GM18951 (cell line): ENCODE measurements around the gene ZNHIT6.

Source experiments
- POLR2A ChIP-seq: IDR thresholded peaks from 4 replicates; pipeline ENCODE4 v1.6.1; 2011; ENCODE audit warnings: mild to moderate bottlenecking; ENCODE audit not compliant: insufficient read length, insufficient read depth; ENCODE audit errors: extremely low read depth
- in situ Hi-C: fragments of 300-500 bp; cut with MboI; formaldehyde crosslinking; loops from one replicate; pipeline ENCODE4 v1.12.0; 2022; ENCODE audit warnings: low sequenced_read_pairs, mixed read lengths, inconsistent platforms; ENCODE audit not compliant: unreplicated experiment

The ZNHIT6 gene

GRCh38 chr1:85623061-85623471, 85.2 kb downstream of the ZNHIT6 start:
- TF ChIP-seq POLR2A: no peak
- in situ Hi-C loops: no loop called here

GRCh38 chr1:85621430-85621829, 86.8 kb downstream of the ZNHIT6 start:
- in situ Hi-C loops: no loop called here
- TF ChIP-seq POLR2A: no peak

GRCh38 chr1:85617633-85618100, 90.6 kb downstream of the ZNHIT6 start:
- TF ChIP-seq POLR2A: no peak
- in situ Hi-C loops: no loop called here

DNA sequence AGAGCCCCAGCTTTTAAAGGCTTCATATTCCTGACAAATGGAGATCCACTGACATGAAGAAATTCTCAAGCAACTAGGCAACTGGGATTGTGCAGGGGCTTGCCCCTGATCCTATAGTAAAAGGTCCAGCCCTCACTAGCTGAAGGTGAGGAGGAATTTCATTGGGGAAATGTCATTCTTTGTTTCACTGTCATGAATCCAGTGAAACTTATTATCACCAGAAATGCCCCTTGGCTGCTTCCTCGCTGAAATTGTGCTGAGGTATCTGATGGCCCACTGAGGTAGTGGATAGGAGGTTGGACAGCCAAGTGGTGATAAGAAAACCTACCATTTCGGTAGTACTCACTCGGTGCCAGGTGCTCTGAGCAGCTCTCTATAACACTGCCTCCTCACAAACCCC, 91.5 kb downstream of the ZNHIT6 start:
- in situ Hi-C loops: no loop called here
- TF ChIP-seq POLR2A: no peak

GRCh38 chr1:85616364-85616705, 91.9 kb downstream of the ZNHIT6 start:
- no peak for TF ChIP-seq POLR2A
- in situ Hi-C loops: no loop called here

DNA sequence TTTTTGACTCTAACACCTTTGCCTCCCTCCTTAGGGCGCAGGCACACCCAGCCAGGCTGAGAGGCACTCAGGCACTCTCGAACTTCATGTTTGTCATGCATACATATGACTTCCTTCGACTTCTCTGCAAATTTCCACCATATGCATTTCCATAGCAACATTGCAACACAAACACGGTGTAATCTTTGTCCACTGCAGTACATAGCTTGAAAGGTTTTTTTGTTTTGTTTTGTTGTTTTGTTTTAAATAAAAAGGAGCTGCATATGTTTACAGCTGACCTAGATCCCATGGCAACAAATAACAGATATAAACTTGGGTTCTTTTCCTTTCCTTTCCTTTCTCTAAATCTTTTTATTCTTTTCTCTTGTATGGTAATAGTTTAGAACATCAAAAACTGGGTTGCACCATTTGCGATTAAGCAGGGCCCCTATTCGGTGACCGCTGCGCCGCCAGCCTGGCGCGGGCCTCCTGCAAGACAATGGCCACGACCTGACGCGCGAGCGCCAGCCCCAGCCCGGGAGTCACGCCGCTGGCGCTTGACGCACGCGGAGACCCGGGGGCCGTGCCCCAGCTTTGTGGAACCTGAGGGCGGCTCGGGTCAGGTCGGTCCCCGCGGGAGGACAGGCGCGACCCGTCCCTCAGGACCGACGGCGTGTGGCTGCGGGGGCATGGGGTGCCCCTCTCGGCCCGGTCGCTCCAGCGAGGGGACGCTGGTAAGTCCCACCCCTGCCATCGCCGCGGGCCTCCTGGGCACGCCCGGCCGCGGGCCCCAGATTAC, 92.5 kb downstream of the ZNHIT6 start:
- TF ChIP-seq POLR2A: no peak
- in situ Hi-C loops: no loop called here

GRCh38 chr1:85612704-85613361, 95.4 kb downstream of the ZNHIT6 start:
- in situ Hi-C loops: no loop called here
- no peak for TF ChIP-seq POLR2A

DNA sequence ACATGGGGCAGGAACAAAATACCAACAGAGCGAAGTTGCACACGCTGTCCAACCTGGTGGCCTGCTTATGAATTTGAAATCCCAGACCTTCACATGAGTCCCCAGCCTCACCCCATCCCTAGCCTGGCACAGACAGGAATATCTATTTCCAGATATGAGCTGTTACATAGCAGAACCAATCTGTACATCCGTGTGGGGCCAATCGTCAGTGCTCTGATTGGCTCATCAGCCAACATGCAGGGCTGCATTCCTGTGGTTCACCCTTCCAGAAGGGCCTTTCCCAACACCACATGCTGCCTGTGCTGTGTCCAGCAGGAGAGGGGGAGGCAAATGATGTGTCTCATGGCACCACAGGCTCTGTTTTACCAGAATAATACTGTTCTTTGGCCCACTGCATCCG, 96.4 kb downstream of the ZNHIT6 start:
- no peak for TF ChIP-seq POLR2A
- in situ Hi-C loops: no loop called here

- in situ Hi-C loops: no loop called here
- no peak for TF ChIP-seq POLR2A
Measured at GRCh38 chr1:85611425-85611824, 96.8 kb downstream of the ZNHIT6 start.

GRCh38 chr1:85609976-85610375, 98.3 kb downstream of the ZNHIT6 start:
- no peak for TF ChIP-seq POLR2A
- in situ Hi-C loops: no loop called here

DNA sequence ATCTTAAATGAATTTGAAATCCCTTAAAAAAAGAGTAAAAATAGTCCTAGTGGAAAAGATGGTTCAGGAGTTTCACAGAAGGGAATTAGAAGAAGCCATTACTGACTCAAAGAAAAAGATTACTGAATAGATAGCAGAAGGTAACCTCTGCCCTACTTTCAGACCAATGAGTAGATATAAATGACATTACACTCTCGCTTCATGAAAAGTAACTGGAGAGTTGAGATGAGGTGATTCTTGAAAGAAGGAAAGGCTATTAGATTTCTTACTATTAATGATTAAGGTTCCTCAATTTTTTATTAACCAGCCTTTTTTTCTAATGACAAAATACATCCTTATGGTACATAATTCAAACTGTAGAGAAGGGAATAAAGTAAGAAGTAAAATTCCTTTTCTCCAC, 99.4 kb downstream of the ZNHIT6 start:
- in situ Hi-C loops: no loop called here
- no peak for TF ChIP-seq POLR2A

- no peak for TF ChIP-seq POLR2A
- in situ Hi-C loops: no loop called here
Measured at GRCh38 chr1:85607921-85608265, 100.3 kb downstream of the ZNHIT6 start.

DNA sequence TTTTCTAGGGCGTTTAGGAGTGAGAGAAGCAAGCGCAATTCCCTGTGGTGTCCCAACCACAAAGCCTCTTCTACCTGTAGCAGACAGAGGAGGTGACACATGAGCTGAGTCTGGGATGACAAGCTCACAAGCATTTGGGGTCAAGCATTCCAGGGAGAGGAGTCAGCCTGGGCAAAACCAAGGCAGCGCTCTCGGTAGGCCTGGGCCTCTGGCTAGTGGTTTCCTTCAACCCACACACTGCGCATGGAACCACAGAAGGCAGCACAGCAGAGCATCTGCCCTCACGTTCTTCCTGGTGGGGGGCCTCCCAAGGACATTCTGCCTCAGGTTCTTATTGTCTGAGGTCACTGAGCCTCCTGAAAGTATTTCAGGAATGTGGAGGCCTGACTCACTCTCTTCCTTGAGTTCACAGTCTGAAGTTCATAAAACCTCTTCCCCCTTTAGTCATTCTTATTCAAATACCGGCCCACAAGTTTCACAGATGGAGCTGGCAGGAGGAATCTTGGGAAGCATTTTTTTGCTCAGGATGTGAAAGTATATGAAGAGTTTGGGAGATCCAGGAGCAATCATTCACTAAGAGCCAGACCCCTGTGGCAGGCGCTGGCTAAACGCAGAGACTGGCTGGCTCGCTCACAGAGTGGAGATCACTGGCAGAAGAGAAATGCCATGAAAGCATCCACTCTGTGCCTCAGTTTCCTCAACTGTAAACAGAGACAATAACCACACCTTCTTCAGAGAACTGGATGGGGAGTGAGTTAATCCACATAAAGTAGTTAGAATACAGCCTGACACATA, 100.9 kb downstream of the ZNHIT6 start:
- in situ Hi-C loops: no loop called here
- TF ChIP-seq POLR2A: no peak
